Measurements from ENCODE around the gene UNC119.

UNC119 gene

GRCh38 chr17:28533091-28533807 lies 19.2 kb downstream of the UNC119 start:
- Histone ChIP-seq H3K27me3 (ENCODE audit: insufficient read depth, low read length, poor library complexity, severe bottlenecking) (no peaks in the 10 kb centered on the region), H2AFZ (ENCODE audit: low read length) (no peak overlapping the region), H4K20me1 (ENCODE audit: insufficient read depth, low read length, poor library complexity, severe bottlenecking) (no peaks in the 10 kb centered on the region), H3K79me2 (ENCODE audit: insufficient read depth, low read length) (no peaks in the 10 kb centered on the region), H3F3A (ENCODE audit: low read depth) (no peaks in the 10 kb centered on the region), H3K36me3 (ENCODE audit: insufficient read depth, low read length) (no peaks in the 10 kb centered on the region), H3K9ac (ENCODE audit: low read depth, low read length, poor library complexity, severe bottlenecking) (no peak overlapping the region), H3K9me3 (ENCODE audit: insufficient read depth, low read depth, low read length) (no peaks in the 10 kb centered on the region), H3K4me1 (ENCODE audit: insufficient read depth, low read length, poor library complexity, severe bottlenecking) (no peaks in the 10 kb centered on the region), H3K4me2 (ENCODE audit: low read depth, low read length, poor library complexity, severe bottlenecking) (no peak overlapping the region), H3K4me3 (ENCODE audit: low read length, poor library complexity, severe bottlenecking) (no peak overlapping the region), H3K9me2 (replicated peaks; ENCODE audit: low read depth, low read length) (no peaks in the 10 kb centered on the region)
- no peak for TF ChIP-seq EZH2phosphoT487 (IDR thresholded peaks at IDR 0.05; ENCODE audit: borderline replicate concordance)
- TF ChIP-seq, protein P1, sequence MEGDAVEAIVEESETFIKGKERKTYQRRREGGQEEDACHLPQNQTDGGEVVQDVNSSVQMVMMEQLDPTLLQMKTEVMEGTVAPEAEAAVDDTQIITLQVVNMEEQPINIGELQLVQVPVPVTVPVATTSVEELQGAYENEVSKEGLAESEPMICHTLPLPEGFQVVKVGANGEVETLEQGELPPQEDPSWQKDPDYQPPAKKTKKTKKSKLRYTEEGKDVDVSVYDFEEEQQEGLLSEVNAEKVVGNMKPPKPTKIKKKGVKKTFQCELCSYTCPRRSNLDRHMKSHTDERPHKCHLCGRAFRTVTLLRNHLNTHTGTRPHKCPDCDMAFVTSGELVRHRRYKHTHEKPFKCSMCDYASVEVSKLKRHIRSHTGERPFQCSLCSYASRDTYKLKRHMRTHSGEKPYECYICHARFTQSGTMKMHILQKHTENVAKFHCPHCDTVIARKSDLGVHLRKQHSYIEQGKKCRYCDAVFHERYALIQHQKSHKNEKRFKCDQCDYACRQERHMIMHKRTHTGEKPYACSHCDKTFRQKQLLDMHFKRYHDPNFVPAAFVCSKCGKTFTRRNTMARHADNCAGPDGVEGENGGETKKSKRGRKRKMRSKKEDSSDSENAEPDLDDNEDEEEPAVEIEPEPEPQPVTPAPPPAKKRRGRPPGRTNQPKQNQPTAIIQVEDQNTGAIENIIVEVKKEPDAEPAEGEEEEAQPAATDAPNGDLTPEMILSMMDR (conservative IDR thresholded peaks at IDR 0.05; ENCODE audit: low read length): no peak

DNA sequence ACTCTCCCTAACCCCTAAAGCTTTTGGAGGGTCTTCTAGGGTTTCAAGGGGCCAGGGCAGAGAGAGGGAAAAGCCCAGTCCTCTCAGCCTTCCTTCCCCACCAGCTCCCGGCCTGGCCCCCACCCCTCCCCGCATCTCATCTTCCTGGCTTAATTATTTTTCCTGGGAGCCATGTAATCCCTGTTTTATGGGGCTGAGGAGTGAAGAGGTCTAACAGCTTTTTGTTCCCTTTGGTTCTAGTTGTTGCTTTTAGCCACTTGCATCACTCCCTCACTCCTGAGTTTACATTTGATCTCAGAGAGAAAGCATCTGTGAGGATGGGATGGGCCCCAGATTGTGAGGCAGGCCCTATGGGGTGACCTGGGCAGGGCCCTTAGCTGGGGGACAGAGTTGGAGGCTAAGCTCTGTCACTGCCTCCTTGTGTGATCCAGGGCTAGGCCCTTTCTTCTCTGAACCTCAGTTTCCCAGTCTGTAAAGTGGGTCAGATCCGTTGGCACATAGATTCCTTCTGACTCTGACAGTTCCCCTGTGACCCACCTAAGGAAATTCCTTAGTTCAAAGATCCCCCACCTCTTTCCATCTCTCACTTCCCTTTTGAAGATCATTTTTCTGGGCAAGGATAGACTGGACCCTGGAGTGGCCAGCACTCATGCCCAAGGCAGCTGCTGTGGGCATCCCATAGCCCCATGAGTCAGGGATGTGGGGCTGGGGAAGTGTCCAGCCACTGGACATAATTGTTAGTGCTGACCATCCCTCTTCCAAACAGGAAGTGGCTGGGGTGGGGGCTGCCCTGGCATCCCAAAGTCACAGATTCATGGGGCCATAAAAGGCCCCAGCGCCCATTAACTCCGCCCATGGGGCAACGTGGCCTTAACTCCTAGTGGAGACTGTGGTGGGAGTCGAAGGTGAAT lies 20.1 kb downstream of the UNC119 start:
- H3K4me3 ChIP-seq (ENCODE audit: low read length, poor library complexity, severe bottlenecking): no peak overlapping the region
- H3K4me1 ChIP-seq (ENCODE audit: insufficient read depth, low read length, poor library complexity, severe bottlenecking): no peaks in the 10 kb centered on the region
- H3K4me2 ChIP-seq (ENCODE audit: low read depth, low read length, poor library complexity, severe bottlenecking): no peak overlapping the region
- no peaks in the 10 kb centered on the region for H3K79me2 ChIP-seq (ENCODE audit: insufficient read depth, low read length)
- no peak overlapping the region for H2AFZ ChIP-seq (ENCODE audit: low read length)
- H3K27me3 ChIP-seq (ENCODE audit: insufficient read depth, low read length, poor library complexity, severe bottlenecking): no peaks in the 10 kb centered on the region
- no peaks in the 10 kb centered on the region for H3F3A ChIP-seq (ENCODE audit: low read depth)
- H3K9me2 ChIP-seq (replicated peaks; ENCODE audit: low read depth, low read length): no peaks in the 10 kb centered on the region
- TF ChIP-seq EZH2phosphoT487 (IDR thresholded peaks at IDR 0.05; ENCODE audit: borderline replicate concordance): no peak
- TF ChIP-seq, protein P1 (conservative IDR thresholded peaks at IDR 0.05; ENCODE audit: low read length): no peak
- no peak overlapping the region for H3K9ac ChIP-seq (ENCODE audit: low read depth, low read length, poor library complexity, severe bottlenecking)
- H3K9me3 ChIP-seq (ENCODE audit: insufficient read depth, low read depth, low read length): no peaks in the 10 kb centered on the region
- no peaks in the 10 kb centered on the region for H3K36me3 ChIP-seq (ENCODE audit: insufficient read depth, low read length)
- no peaks in the 10 kb centered on the region for H4K20me1 ChIP-seq (ENCODE audit: insufficient read depth, low read length, poor library complexity, severe bottlenecking)

GRCh38 chr17:28530926-28531325 lies 21.5 kb downstream of the UNC119 start:
- TF ChIP-seq, protein P1 (conservative IDR thresholded peaks at IDR 0.05; ENCODE audit: low read length): no peak
- TF ChIP-seq EZH2phosphoT487 (IDR thresholded peaks at IDR 0.05; ENCODE audit: borderline replicate concordance): no peak
- Histone ChIP-seq H3K27me3 (ENCODE audit: insufficient read depth, low read length, poor library complexity, severe bottlenecking) (no peaks in the 10 kb centered on the region), H3K4me1 (ENCODE audit: insufficient read depth, low read length, poor library complexity, severe bottlenecking) (no peaks in the 10 kb centered on the region), H3K4me2 (ENCODE audit: low read depth, low read length, poor library complexity, severe bottlenecking) (no peak overlapping the region), H4K20me1 (ENCODE audit: insufficient read depth, low read length, poor library complexity, severe bottlenecking) (no peaks in the 10 kb centered on the region), H3K9me3 (ENCODE audit: insufficient read depth, low read depth, low read length) (no peaks in the 10 kb centered on the region), H2AFZ (ENCODE audit: low read length) (no peak overlapping the region), H3K36me3 (ENCODE audit: insufficient read depth, low read length) (no peaks in the 10 kb centered on the region), H3K9me2 (replicated peaks; ENCODE audit: low read depth, low read length) (no peaks in the 10 kb centered on the region), H3K79me2 (ENCODE audit: insufficient read depth, low read length) (no peaks in the 10 kb centered on the region), H3K4me3 (ENCODE audit: low read length, poor library complexity, severe bottlenecking) (no peak overlapping the region), H3K9ac (ENCODE audit: low read depth, low read length, poor library complexity, severe bottlenecking) (no peak overlapping the region), H3F3A (ENCODE audit: low read depth) (no peaks in the 10 kb centered on the region)
